HCT116 (cell line): ENCODE measurements around the gene UXS1. TPM values are rescaled to one million over a fixed set of nuclear protein-coding genes. Genes with fewer than 3 reads are reported as not detected.

Experiments
- ATAC-seq: fragments of 200-7000 bp; cut with Tn5 transposase; 2 replicates; pipeline ENCODE4 v1.9.1; 2020; ENCODE audit warnings: mild to moderate bottlenecking, moderate library complexity
- BruUV-seq: library from RNA; stranded (reverse); fragments of 400-500 nt; replicated peaks from 2 replicates; lab custom pipeline; 2021; lab: Mats Ljungman, UMichigan
- CTCF ChIA-PET: fragments of 300-600 bp; sonication (Branson Sonifier 250); formaldehyde crosslinking; loops from one replicate; lab custom pipeline; 2021; ENCODE audit warnings: antibody characterized with exemption; lab: Charles Lee
- POLR2A ChIA-PET: fragments of 300-600, 350-600 bp; sonication (Branson Sonifier 250); formaldehyde crosslinking; loops from one replicate; lab custom pipeline; 2021; ENCODE audit warnings: antibody characterized with exemption; lab: Charles Lee
- RAD21 ChIA-PET, 2 experiments: fragments of 300-600 bp; sonication (Branson Sonifier 250); formaldehyde crosslinking; loops; one replicate each; lab custom pipeline; 2023; ENCODE audit warnings: low total read pairs in 2 of 2; ENCODE audit not compliant: uncharacterized antibody in 2 of 2, unreplicated experiment in 2 of 2, low non-redundant PET in 1 of 2; lab: Charles Lee
- DNase-seq: peaks from one replicate; pipeline ENCODE4 v3.0.0-alpha.2; 2010; ENCODE audit warnings: low read depth, low spot score
- H2AFZ ChIP-seq: fragments of 200-600 bp; shearing (Covaris generic), sonication (generic); 2 replicates; pipeline ENCODE4 v1.6.1; 2017; ENCODE audit warnings: low read depth, mixed run types, mixed read lengths, antibody characterized with exemption, low read length; ENCODE audit not compliant: poor library complexity, severe bottlenecking
- H3K27ac ChIP-seq: 2 replicates; pipeline ENCODE4 v1.5.1; 2012; ENCODE audit warnings: low read depth, low read length
- H3K27me3 ChIP-seq: fragments of 200-600 bp; sonication (generic); 2 replicates; pipeline ENCODE4 v1.6.1; 2016; ENCODE audit warnings: mixed run types, low read length, mixed read lengths; ENCODE audit not compliant: insufficient read depth
- H3K36me3 ChIP-seq, 2 experiments: fragments of 200-500 bp in 1 of 2; fragments of 200-600 bp in 1 of 2; sonication (Bioruptor generic) in 1 of 2; sonication (generic) in 1 of 2; 2 replicates each; pipeline versions ENCODE4 v1.5.1 to v1.6.1; 2014 to 2016; ENCODE audit warnings: low read length in 2 of 2, inconsistent platforms in 1 of 2, mixed read lengths in 1 of 2, mixed run types in 1 of 2; ENCODE audit not compliant: insufficient read depth in 2 of 2, control insufficient read depth in 1 of 2
- H3K4me1 ChIP-seq, 2 experiments: fragments of 200-600 bp in 1 of 2; sonication (generic) in 1 of 2; 2 replicates each; pipeline versions ENCODE4 v1.5.1 to v1.6.1; 2012 to 2017; ENCODE audit warnings: low read length in 2 of 2, inconsistent platforms in 1 of 2, mild to moderate bottlenecking in 1 of 2, mixed read lengths in 1 of 2, mixed run types in 1 of 2, moderate library complexity in 1 of 2; ENCODE audit not compliant: insufficient read depth in 2 of 2, control insufficient read depth in 1 of 2
- H3K4me2 ChIP-seq: fragments of 200-600 bp; sonication (generic); 2 replicates; pipeline ENCODE4 v1.6.1; 2017; ENCODE audit warnings: mixed run types, low read length, mixed read lengths
- H3K4me3 ChIP-seq, 2 experiments: fragments of 200-600 bp in 1 of 2; sonication (generic) in 1 of 2; replicated peaks in 1 of 2; 2 replicates each; pipeline ENCODE4 v1.5.1; 2011 to 2016; ENCODE audit warnings: low read length in 2 of 2, control low read depth in 1 of 2, low read depth in 1 of 2, mild to moderate bottlenecking in 1 of 2, mixed read lengths in 1 of 2, mixed run types in 1 of 2
- H3K79me2 ChIP-seq: fragments of 200-600 bp; sonication (generic); 2 replicates; pipeline ENCODE4 v1.6.1; 2017; ENCODE audit warnings: mild to moderate bottlenecking, mixed run types, low read length, moderate library complexity, mixed read lengths; ENCODE audit not compliant: insufficient read depth
- H3K9ac ChIP-seq: fragments of 200-600 bp; sonication (generic); 2 replicates; pipeline ENCODE4 v1.6.1; 2016; ENCODE audit warnings: low read length, mixed read lengths
- H3K9me2 ChIP-seq: fragments of 200-600 bp; sonication (generic), shearing (Covaris generic); 2 replicates; pipeline ENCODE4 v1.6.1; 2017; ENCODE audit warnings: mixed run types, mild to moderate bottlenecking, moderate library complexity; ENCODE audit not compliant: insufficient read depth
- H3K9me3 ChIP-seq, 2 experiments: fragments of 200-500 bp in 1 of 2; fragments of 200-600 bp in 1 of 2; sonication (Bioruptor generic) in 1 of 2; sonication (generic) in 1 of 2; 2 replicates each; pipeline ENCODE4 v1.6.1; 2014 to 2017; ENCODE audit warnings: low read length in 2 of 2, mixed read lengths in 2 of 2, inconsistent platforms in 1 of 2, low read depth in 1 of 2, mild to moderate bottlenecking in 1 of 2, mixed run types in 1 of 2, moderate library complexity in 1 of 2; ENCODE audit not compliant: control insufficient read depth in 1 of 2, insufficient read depth in 1 of 2
- H4K20me1 ChIP-seq: fragments of 200-600 bp; sonication (generic), shearing (Covaris generic); 2 replicates; pipeline ENCODE4 v1.6.1; 2017; ENCODE audit warnings: mixed run types, mild to moderate bottlenecking, moderate library complexity; ENCODE audit not compliant: insufficient read depth
- ATF3 ChIP-seq: IDR thresholded peaks from 2 replicates; pipeline ENCODE4 v1.6.1; 2012
- CBX3 ChIP-seq: IDR thresholded peaks from 2 replicates; pipeline ENCODE4 v1.6.1; 2012; ENCODE audit warnings: low read depth
- CEBPB ChIP-seq: IDR thresholded peaks from 2 replicates; pipeline ENCODE4 v1.6.1; 2012; ENCODE audit warnings: low read depth
- CTCF ChIP-seq, 3 experiments: fragments of 200-600 bp in 1 of 3; sonication (generic) in 1 of 3; IDR thresholded peaks in 2 of 3; conservative IDR thresholded peaks in 1 of 3; 2 replicates each; pipeline ENCODE4 v1.5.1; 2012 to 2017; ENCODE audit warnings: low read depth in 2 of 3, low read length in 2 of 3, antibody characterized with exemption in 1 of 3, borderline replicate concordance in 1 of 3, control low read depth in 1 of 3, mild to moderate bottlenecking in 1 of 3, mixed read lengths in 1 of 3, mixed run types in 1 of 3, moderate library complexity in 1 of 3; ENCODE audit not compliant: insufficient read depth in 1 of 3
- EGR1 ChIP-seq: IDR thresholded peaks from 2 replicates; pipeline ENCODE4 v1.6.1; 2012; ENCODE audit warnings: low read depth
- ELF1 ChIP-seq: IDR thresholded peaks from 2 replicates; pipeline ENCODE4 v1.6.1; 2012; ENCODE audit warnings: low read depth, borderline replicate concordance
- EZH2phosphoT487 ChIP-seq: fragments of 200-600 bp; IDR thresholded peaks from 2 replicates; pipeline ENCODE4 v1.6.1; 2018; ENCODE audit warnings: antibody characterized with exemption, borderline replicate concordance
- FOSL1 ChIP-seq: IDR thresholded peaks from 2 replicates; pipeline ENCODE4 v1.6.1; 2012; ENCODE audit warnings: low read depth
- JUND ChIP-seq: IDR thresholded peaks from 2 replicates; pipeline ENCODE4 v1.6.1; 2012
- POLR2AphosphoS5 ChIP-seq: IDR thresholded peaks from 2 replicates; pipeline ENCODE4 v1.6.1; 2011; ENCODE audit warnings: mild to moderate bottlenecking, low read depth, low read length, moderate library complexity
- RAD21 ChIP-seq: IDR thresholded peaks from 2 replicates; pipeline ENCODE4 v1.6.1; 2012; ENCODE audit warnings: low read depth, mild to moderate bottlenecking
- REST ChIP-seq: IDR thresholded peaks from 2 replicates; pipeline ENCODE4 v1.6.1; 2012; ENCODE audit warnings: low read depth
- TCF7L2 ChIP-seq: IDR thresholded peaks from 2 replicates; pipeline ENCODE4 v1.7.0; 2011; ENCODE audit warnings: borderline replicate concordance, inconsistent platforms; ENCODE audit not compliant: insufficient read depth, insufficient read length; ENCODE audit errors: extremely low read depth
- YY1 ChIP-seq: IDR thresholded peaks from 2 replicates; pipeline ENCODE4 v1.6.1; 2011; ENCODE audit warnings: low read length, low read depth, moderate library complexity, mild to moderate bottlenecking; ENCODE audit not compliant: insufficient replicate concordance; ENCODE audit errors: extremely low read depth
- ZBTB33 ChIP-seq: IDR thresholded peaks from 2 replicates; pipeline ENCODE4 v1.6.1; 2011; ENCODE audit warnings: mild to moderate bottlenecking, low read length, moderate library complexity; ENCODE audit not compliant: insufficient replicate concordance; ENCODE audit errors: extremely low read depth
- ZNF274 ChIP-seq: fragments of 200-500 bp; sonication (Bioruptor generic); IDR thresholded peaks from 2 replicates; pipeline ENCODE4 v1.6.1; 2014; ENCODE audit warnings: mild to moderate bottlenecking, low read depth, low read length, inconsistent platforms
- intact Hi-C: fragments of 100-400 bp; cut with micrococcal nuclease; formaldehyde crosslinking; loops from 2 replicates; pipeline ENCODE4 v1.10.0; 2022
- total RNA-seq: library from RNA; stranded (reverse); gene quantifications from one replicate; pipeline ENCODE4 v1.2.1, GENCODE V29; 2021; ENCODE audit not compliant: unreplicated experiment

Gene UXS1
- total RNA-seq, 1 experiment from 2014 or later: 45.7 TPM

- POLR2A ChIA-PET: no interaction called here
- Histone ChIP-seq H3K4me2 (no peak overlapping the region), H3K9me2 (no peaks in the 10 kb centered on the region), H3K27ac (no peak overlapping the region), H3K79me2 (no peaks in the 10 kb centered on the region), H4K20me1 (no peaks in the 10 kb centered on the region), H3K9ac (no peak overlapping the region), H3K36me3 (no peaks in the 10 kb centered on the region), H3K27me3 (no peaks in the 10 kb centered on the region), H3K4me1 (no peaks in the 10 kb centered on the region), H3K9me3 (no peaks in the 10 kb centered on the region), H3K4me3 (no peak overlapping the region), H2AFZ (no peak overlapping the region)
- ATAC-seq (no peak), DNase-seq (no peak)
- intact Hi-C loops: no loop called here
- RAD21 ChIA-PET: no interaction called here
- no TSS peak for BruUV-seq
- CTCF ChIA-PET: no interaction called here
- no peak for TF ChIP-seq CTCF (IDR thresholded peaks at IDR 0.05 in 2 of 3, conservative IDR thresholded peaks at IDR 0.05 in 1 of 3; ENCODE audit: borderline replicate concordance in 1 of 3, insufficient read depth in 1 of 3, low read depth in 2 of 3, low read length in 2 of 3)
- TF ChIP-seq REST: no peak
- TF ChIP-seq EGR1: no peak
- no peak for TF ChIP-seq TCF7L2
- TF ChIP-seq ATF3: no peak
- no peak for TF ChIP-seq ELF1
- no peak for TF ChIP-seq ZBTB33
- no peak for TF ChIP-seq FOSL1
- no peak for TF ChIP-seq CBX3
- TF ChIP-seq EZH2phosphoT487: no peak
- TF ChIP-seq JUND: no peak
- no peak for TF ChIP-seq RAD21
- no peak for TF ChIP-seq ZNF274
- no peak for TF ChIP-seq POLR2AphosphoS5
- TF ChIP-seq CEBPB: no peak
- no peak for TF ChIP-seq YY1
These were observed 123.9 kb downstream of the UXS1 start for GRCh38 chr2:106070181-106070580.
